Nephron (organoid): Measurements from ENCODE around the gene NOSIP.
A peak's percentile ranks its signal among the peaks of the same experiment; 100 is the strongest.

ENCODE experiments used
- H3K27ac Mint-ChIP-seq, 3 experiments: 2 replicates each; pipeline ENCODE4 v1.8.0; 2020; ENCODE audit warnings: mixed read lengths in 3 of 3, mild to moderate bottlenecking in 2 of 3, moderate library complexity in 1 of 3
- H3K27me3 Mint-ChIP-seq: 2 replicates; pipeline ENCODE4 v1.8.0; 2021; ENCODE audit warnings: low read depth, mild to moderate bottlenecking, moderate library complexity, mixed read lengths
- H3K36me3 Mint-ChIP-seq: 2 replicates; pipeline ENCODE4 v1.8.0; 2020; ENCODE audit warnings: low read depth, mixed read lengths
- H3K4me1 Mint-ChIP-seq: 2 replicates; pipeline ENCODE4 v1.8.0; 2020; ENCODE audit warnings: mixed read lengths
- H3K4me3 Mint-ChIP-seq, 3 experiments: 2 replicates each; pipeline ENCODE4 v1.8.0; 2020; ENCODE audit warnings: mild to moderate bottlenecking in 3 of 3, mixed read lengths in 3 of 3, moderate library complexity in 2 of 3
- H3K9me3 Mint-ChIP-seq: 2 replicates; pipeline ENCODE4 v1.8.0; 2020; ENCODE audit warnings: mixed read lengths
- CTCF ChIP-seq, 3 experiments: fragments of 200-600 bp; sonication (generic); IDR thresholded peaks; one replicate each; pipeline ENCODE4 v1.5.0; 2021; ENCODE audit warnings: antibody characterized with exemption in 3 of 3; ENCODE audit not compliant: unreplicated experiment in 3 of 3

The NOSIP gene

GRCh38 chr19:49518033-49518432 is 62.3 kb downstream of the NOSIP start:
- no peak for TF ChIP-seq CTCF (IDR thresholded peaks at IDR 0.05; ENCODE audit: unreplicated experiment in 3 of 3)
- peak overlapping the region in 1 of 3 experiments; percentile 38 for H3K27ac Mint-ChIP-seq
- H3K4me3 Mint-ChIP-seq: peak overlapping the region in 1 of 3 experiments; percentile 32
- H3K9me3 Mint-ChIP-seq: no peaks in the 10 kb centered on the region
- no peaks in the 10 kb centered on the region for H3K27me3 Mint-ChIP-seq
- peaks cover 34% of the 10 kb centered on the region for H3K36me3 Mint-ChIP-seq
- peaks cover 6% of the 10 kb centered on the region for H3K4me1 Mint-ChIP-seq

- TF ChIP-seq CTCF (IDR thresholded peaks at IDR 0.05; ENCODE audit: unreplicated experiment in 3 of 3): no peak
- Mint-ChIP-seq H3K9me3 (no peaks in the 10 kb centered on the region), H3K4me3 (peak overlapping the region; percentile 79 to 96 (median 93)), H3K4me1 (peaks cover 20% of the 10 kb centered on the region), H3K27ac (peak overlapping the region; percentile 57 to 89 (median 75)), H3K27me3 (no peaks in the 10 kb centered on the region), H3K36me3 (peaks cover 31% of the 10 kb centered on the region)
Measured at GRCh38 chr19:49515767-49516166, 64.6 kb downstream of the NOSIP start.

GRCh38 chr19:49514151-49514550 is 66.2 kb downstream of the NOSIP start:
- Mint-ChIP-seq H3K27me3 (no peaks in the 10 kb centered on the region), H3K36me3 (peaks cover 22% of the 10 kb centered on the region), H3K4me1 (peaks cover 20% of the 10 kb centered on the region), H3K9me3 (no peaks in the 10 kb centered on the region), H3K27ac (peak overlapping the region; percentile 97 to 99 (median 98)), H3K4me3 (peak overlapping the region; percentile 93 to 96 (median 93))
- no peak for TF ChIP-seq CTCF (IDR thresholded peaks at IDR 0.05; ENCODE audit: unreplicated experiment in 3 of 3)

- H3K27ac Mint-ChIP-seq: peak overlapping the region; percentile 97 to 99 (median 98)
- H3K4me3 Mint-ChIP-seq: peak overlapping the region; percentile 93 to 96 (median 93)
- no peaks in the 10 kb centered on the region for H3K27me3 Mint-ChIP-seq
- no peak for TF ChIP-seq CTCF (IDR thresholded peaks at IDR 0.05; ENCODE audit: unreplicated experiment in 3 of 3)
- H3K36me3 Mint-ChIP-seq: peaks cover 19% of the 10 kb centered on the region
- H3K9me3 Mint-ChIP-seq: no peaks in the 10 kb centered on the region
- peaks cover 20% of the 10 kb centered on the region for H3K4me1 Mint-ChIP-seq
Measured at GRCh38 chr19:49513746-49514118, 66.6 kb downstream of the NOSIP start.

- no peaks in the 10 kb centered on the region for H3K9me3 Mint-ChIP-seq
Measured at GRCh38 chr19:49512970-49513745, 67.2 kb downstream of the NOSIP start.

More at GRCh38 chr19:49512970-49513745, 67.2 kb downstream of the NOSIP start:
- no peak for TF ChIP-seq CTCF (IDR thresholded peaks at IDR 0.05; ENCODE audit: unreplicated experiment in 3 of 3)
- Mint-ChIP-seq H3K27me3 (no peaks in the 10 kb centered on the region), H3K36me3 (peaks cover 18% of the 10 kb centered on the region), H3K27ac (peak overlapping the region; percentile 97 to 99 (median 98)), H3K4me3 (peak overlapping the region; percentile 93 to 96 (median 95)), H3K4me1 (peaks cover 20% of the 10 kb centered on the region)
